Naive thymus-derived CD4-positive, alpha-beta T cell (primary cell): ENCODE data around the gene TMCO6. TPM values are rescaled to one million over a fixed set of nuclear protein-coding genes. Genes with fewer than 3 reads are reported as not detected.

Source experiments
- ATAC-seq: fragments of 150-1000 bp; cut with Tn5 transposase; 2 replicates; pipeline ENCODE4 v1.10.0; 2021; ENCODE audit warnings: mild to moderate bottlenecking, moderate library complexity
- CTCF ChIA-PET: fragments of 350-600 bp; sonication (Branson Sonifier 250); formaldehyde crosslinking; loops from one replicate; lab custom pipeline; 2021; ENCODE audit warnings: antibody characterized with exemption; lab: Charles Lee
- POLR2A ChIA-PET: fragments of 350-600 bp; sonication (Branson Sonifier 250); formaldehyde crosslinking; loops from one replicate; lab custom pipeline; 2021; ENCODE audit warnings: antibody characterized with exemption, inconsistent platforms; lab: Charles Lee
- DNase-seq, 9 donors: peaks; one replicate each; pipeline versions ENCODE4 v3.0.0 to v3.0.0-alpha.2; 2020 to 2022; ENCODE audit warnings: mixed read lengths in 1 of 9
- H3K27ac ChIP-seq: one replicate; pipeline ENCODE4 v1.7.0; 2013; ENCODE audit warnings: mild to moderate bottlenecking, low read depth, low read length, moderate library complexity
- H3K27me3 ChIP-seq, 2 donors: one replicate each; pipeline ENCODE4 v1.7.0; 2013; ENCODE audit warnings: low read length in 2 of 2, mild to moderate bottlenecking in 2 of 2, moderate library complexity in 2 of 2; ENCODE audit not compliant: control insufficient read depth in 2 of 2, insufficient read depth in 2 of 2
- H3K36me3 ChIP-seq, 3 experiments: 1 replicate in 2 of 3; 2 replicates in 1 of 3; pipeline ENCODE4 v1.7.0; 2013; ENCODE audit warnings: low read length in 3 of 3, mild to moderate bottlenecking in 3 of 3, moderate library complexity in 1 of 3; ENCODE audit not compliant: insufficient read depth in 3 of 3, control insufficient read depth in 2 of 3
- H3K4me1 ChIP-seq, 2 donors: one replicate each; pipeline ENCODE4 v1.7.0; 2013; ENCODE audit warnings: low read length in 2 of 2, mild to moderate bottlenecking in 2 of 2, moderate library complexity in 1 of 2; ENCODE audit not compliant: control insufficient read depth in 2 of 2, insufficient read depth in 2 of 2
- H3K4me3 ChIP-seq: 2 replicates; pipeline ENCODE4 v1.7.0; 2013; ENCODE audit warnings: mild to moderate bottlenecking, low read length
- H3K9me3 ChIP-seq, 3 experiments: 1 replicate in 2 of 3; 2 replicates in 1 of 3; pipeline ENCODE4 v1.7.0; 2013; ENCODE audit warnings: low read length in 3 of 3; ENCODE audit not compliant: control insufficient read depth in 2 of 3
- H3K27ac Mint-ChIP-seq, 9 donors: one replicate each; pipeline ENCODE4 v1.8.0; 2020 to 2022; ENCODE audit warnings: mixed read lengths in 9 of 9, mild to moderate bottlenecking in 8 of 9, moderate library complexity in 5 of 9, inconsistent platforms in 2 of 9
- H3K27me3 Mint-ChIP-seq, 5 donors: one replicate each; pipeline ENCODE4 v1.8.0; 2021 to 2022; ENCODE audit warnings: mixed read lengths in 5 of 5, mild to moderate bottlenecking in 1 of 5
- H3K36me3 Mint-ChIP-seq, 5 donors: one replicate each; pipeline ENCODE4 v1.8.0; 2020 to 2022; ENCODE audit warnings: mixed read lengths in 5 of 5, mild to moderate bottlenecking in 3 of 5, inconsistent platforms in 1 of 5
- H3K4me1 Mint-ChIP-seq, 7 donors: one replicate each; pipeline ENCODE4 v1.8.0; 2020 to 2022; ENCODE audit warnings: mixed read lengths in 7 of 7, mild to moderate bottlenecking in 3 of 7, inconsistent platforms in 1 of 7
- H3K4me3 Mint-ChIP-seq, 10 donors: one replicate each; pipeline ENCODE4 v1.8.0; 2020 to 2022; ENCODE audit warnings: mild to moderate bottlenecking in 10 of 10, mixed read lengths in 10 of 10, moderate library complexity in 6 of 10, inconsistent platforms in 2 of 10
- H3K9me3 Mint-ChIP-seq, 11 donors: one replicate each; pipeline ENCODE4 v1.8.0; 2020 to 2022; ENCODE audit warnings: mixed read lengths in 11 of 11, mild to moderate bottlenecking in 4 of 11, inconsistent platforms in 1 of 11, moderate library complexity in 1 of 11
- intact Hi-C, 2 donors: fragments of 100-400 bp; cut with micrococcal nuclease; formaldehyde crosslinking; loops; one replicate each; pipeline ENCODE4 v1.15.1; 2023
- microRNA-seq: library from miRNA; unstranded; fragments of <30 nt; microRNA quantifications from one replicate; pipeline ENCODE4 v1.2.0, GENCODE V29; 2022; ENCODE audit warnings: borderline microRNAs expressed
- polyA plus RNA-seq, 2 donors: library from polyadenylated mRNA; unstranded; fragments of 300-500 nt; fragmentation: Illumina TruSeq; gene quantifications; one replicate each; pipeline ENCODE4 v1.2.3, GENCODE V29; 2021
- total RNA-seq, 6 experiments: library from RNA in 5 of 6; stranded (reverse) in 5 of 6; gene quantifications; 1 replicate in 5 of 6; 2 replicates in 1 of 6; pipeline ENCODE4 v1.2.3 and lab custom pipeline; 2021 to 2026

TMCO6 gene
- total and polyA plus RNA-seq, 7 experiments from 2014 or later: 17.1 to 55.3 (median 24.6) TPM

DNA sequence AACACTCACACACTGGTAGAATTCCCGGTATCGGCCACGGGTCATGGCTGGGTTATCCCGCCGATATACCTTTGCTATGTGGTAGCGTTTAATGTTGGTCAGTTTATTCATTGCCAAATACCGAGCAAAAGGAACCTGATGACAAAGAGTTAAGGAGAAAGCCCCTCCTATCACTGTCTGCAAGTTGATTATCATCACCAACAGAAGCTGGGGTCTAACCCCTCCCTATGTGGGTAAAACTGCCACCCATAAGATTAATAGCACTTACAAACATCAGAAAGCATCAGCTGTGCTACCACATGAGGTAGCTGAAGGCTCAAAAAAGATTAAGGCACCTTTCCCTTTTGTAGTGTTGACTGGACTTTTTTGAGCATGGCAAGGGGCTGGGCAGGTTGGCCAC lies 39.7 kb downstream of the TMCO6 start:
- Mint-ChIP-seq H3K4me3 (no peak overlapping the region), H3K36me3 (peaks cover 7 to 62% (median 27%) of the 10 kb centered on the region in 5 donors), H3K27me3 (no peaks in the 10 kb centered on the region), H3K4me1 (peaks cover 0 to 8% (median 0%) of the 10 kb centered on the region in 7 donors), H3K9me3 (no peaks in the 10 kb centered on the region), H3K27ac (peak overlapping the region in 2 of 9 donors; percentile 34 to 43)
- H3K9me3 ChIP-seq: no peaks in the 10 kb centered on the region
- no peak for DNase-seq
- intact Hi-C loops: no loop called here
- peaks cover 21 to 80% (median 25%) of the 10 kb centered on the region in 3 experiments for H3K36me3 ChIP-seq
- ATAC-seq: no peak
- no peak overlapping the region for H3K4me3 ChIP-seq
- no peaks in the 10 kb centered on the region for H3K4me1 ChIP-seq
- H3K27ac ChIP-seq: no peak overlapping the region
- H3K27me3 ChIP-seq: no peaks in the 10 kb centered on the region
- CTCF ChIA-PET: interaction anchor here (0.6 kb wide), 1 partner anchor 41 kb away, joined by 3 read pairs; no protein-coding TSS in a partner anchor
- POLR2A ChIA-PET: interaction anchor here (1.2 kb wide), 1 partner anchor 24 kb away, joined by 3 read pairs; no protein-coding TSS in a partner anchor

DNA sequence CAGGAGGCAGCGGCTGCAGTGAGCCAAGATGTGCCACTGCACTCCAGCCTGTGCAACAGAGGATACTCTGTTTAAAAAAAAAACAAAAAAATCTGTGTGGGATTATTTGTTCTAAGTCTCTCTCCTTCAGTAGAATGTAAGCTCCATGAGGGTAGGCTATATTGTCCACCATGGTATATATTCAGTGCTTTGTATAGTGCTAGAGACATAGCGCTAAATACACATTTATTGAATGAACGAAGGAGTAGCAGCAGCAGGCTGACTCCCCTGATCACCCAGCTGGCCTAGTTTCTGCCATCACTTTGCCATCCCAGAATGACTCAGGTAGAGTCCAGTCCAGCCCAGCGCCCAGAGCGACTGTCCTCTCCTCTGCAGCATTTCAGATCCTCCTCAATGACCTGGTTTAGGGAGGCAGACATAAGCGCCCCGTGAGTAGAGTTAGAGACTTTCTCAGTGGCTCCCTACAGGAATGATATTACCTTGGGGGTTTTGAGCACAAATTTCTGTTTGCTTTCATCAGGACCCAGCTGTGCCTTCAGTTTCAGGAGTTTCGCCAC lies 51.2 kb downstream of the TMCO6 start:
- H3K27me3 Mint-ChIP-seq: no peaks in the 10 kb centered on the region
- no peaks in the 10 kb centered on the region for H3K9me3 ChIP-seq
- POLR2A ChIA-PET: interaction anchor here (0.6 to 3.7 kb wide), 24 partner anchors 8 to 1519 kb away, joined by 3 to 31 read pairs (median 4); partner anchors contain the start of genes ANKHD1, APBB3, DND1 and EIF4EBP3
- CTCF ChIA-PET: interaction anchor here (1.0 to 1.5 kb wide), 4 partner anchors 12 to 140 kb away, joined by 3 to 7 read pairs (median 3); no protein-coding TSS in a partner anchor
- H3K9me3 Mint-ChIP-seq: no peaks in the 10 kb centered on the region
- DNase-seq: no peak
- no peaks in the 10 kb centered on the region for H3K27me3 ChIP-seq
- peaks cover 5 to 30% (median 8%) of the 10 kb centered on the region in 3 experiments for H3K36me3 ChIP-seq
- ATAC-seq: no peak
- peaks cover 16 to 22% of the 10 kb centered on the region in 2 donors for H3K4me1 ChIP-seq
- intact Hi-C loops: loop anchor here in 1 of 2 donors (2.0 to 5.0 kb wide), 2 partner anchors 52 to 513 kb away; partner anchors contain the start of genes CYSTM1 and TMCO6
- peaks cover 0 to 17% (median 2%) of the 10 kb centered on the region in 5 donors for H3K36me3 Mint-ChIP-seq
- peak overlapping the region; percentile 91 to 99 (median 98) for H3K27ac Mint-ChIP-seq
- peaks cover 29 to 60% (median 53%) of the 10 kb centered on the region in 7 donors for H3K4me1 Mint-ChIP-seq
- peak overlapping the region; percentile 91 for H3K4me3 ChIP-seq
- peak overlapping the region; percentile 92 to 100 (median 99) for H3K4me3 Mint-ChIP-seq
- H3K27ac ChIP-seq: peak overlapping the region; percentile 89

DNA sequence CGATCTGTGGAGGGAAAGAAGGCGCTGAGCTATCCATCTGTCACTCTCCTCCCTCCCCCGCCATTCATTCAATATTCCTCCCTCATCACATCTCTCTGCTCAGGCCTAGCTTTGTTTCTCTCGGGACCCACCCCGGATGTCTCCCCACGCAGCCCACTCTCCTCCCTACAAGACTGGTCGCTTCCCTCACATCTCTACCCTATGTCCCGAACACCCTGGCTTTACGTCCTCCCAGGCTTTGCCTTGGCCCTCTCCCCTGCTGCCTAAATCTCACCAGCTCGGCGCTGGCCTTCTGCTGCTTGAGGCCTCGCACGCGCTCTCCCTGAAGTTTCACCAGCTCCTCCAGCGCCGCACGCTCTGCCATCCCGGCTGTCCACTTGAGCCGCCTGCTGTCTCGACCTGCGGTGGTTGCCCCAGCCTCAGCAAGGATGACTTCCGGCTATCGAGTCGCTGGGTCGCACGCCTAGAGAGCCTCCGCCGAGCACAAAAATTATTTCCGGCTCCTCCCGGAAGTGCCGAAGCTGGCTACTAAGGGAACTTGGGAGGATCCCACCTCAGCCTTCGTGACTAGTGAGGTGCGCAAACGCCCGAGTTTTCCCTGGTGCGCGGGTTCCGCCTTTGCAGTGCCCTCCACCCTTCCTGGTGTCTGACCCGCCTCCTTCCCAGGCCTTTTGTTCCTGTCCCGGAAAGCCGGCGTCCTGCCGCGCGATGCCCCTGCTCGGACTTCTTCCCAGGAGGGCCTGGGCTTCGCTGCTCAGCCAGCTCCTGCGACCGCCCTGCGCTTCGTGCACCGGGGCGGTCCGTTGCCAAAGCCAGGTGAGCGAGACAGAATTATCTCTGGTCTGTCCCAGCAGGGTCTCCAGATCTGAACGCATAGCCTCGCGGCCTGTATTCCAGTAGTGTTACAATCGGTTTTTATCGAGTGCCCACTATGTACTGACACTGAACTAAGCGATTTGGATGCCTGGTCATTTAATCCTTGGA lies 52.0 kb downstream of the TMCO6 start, which contains the start of the genes HARS1 and HARS2:
Gene HARS1 (minus strand): TSS at position 430 of the 984 bp plus-strand sequence. CDS start 66 bp downstream, at position 364.
Gene HARS2 (plus strand): TSS at position 515 of the 984 bp plus-strand sequence. CDS start 194 bp downstream, at position 709.
- ChIA-PET POLR2A (interaction anchor here (0.5 to 3.7 kb wide), 24 partner anchors 8 to 1814 kb away, joined by 3 to 31 read pairs (median 4); partner anchors contain the start of genes ANKHD1, APBB3, DND1 and EIF4EBP3), CTCF (interaction anchor here (0.7 to 1.5 kb wide), 5 partner anchors 11 to 928 kb away, joined by 3 to 7 read pairs (median 3); partner anchors contain the start of gene DIAPH1)

DNA sequence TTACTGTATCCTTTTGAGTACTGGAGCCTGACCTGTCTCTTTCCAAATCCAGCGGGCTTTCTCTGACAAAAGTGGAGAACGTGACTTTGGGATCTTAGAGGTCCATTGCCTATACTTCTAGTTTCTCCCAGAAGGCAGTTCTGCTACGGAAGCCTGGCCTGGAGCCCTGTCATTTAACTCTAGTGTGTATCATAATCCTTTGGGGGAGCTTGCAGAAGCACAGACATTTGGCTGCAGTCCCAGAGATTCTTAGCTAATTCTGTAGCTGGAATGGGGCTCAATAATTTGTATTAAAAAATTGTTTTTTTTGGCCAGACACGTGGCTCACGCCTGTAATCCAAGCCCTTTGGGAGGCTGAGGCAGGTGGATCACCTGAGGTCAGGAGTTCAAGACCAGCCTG lies 55.0 kb downstream of the TMCO6 start:
- Mint-ChIP-seq H3K36me3 (peaks cover 20 to 50% (median 25%) of the 10 kb centered on the region in 5 donors), H3K27me3 (no peaks in the 10 kb centered on the region), H3K4me3 (no peak overlapping the region), H3K9me3 (no peaks in the 10 kb centered on the region), H3K4me1 (peaks cover 19 to 50% (median 45%) of the 10 kb centered on the region in 7 donors), H3K27ac (peak overlapping the region in 1 of 9 donors; percentile 71)
- ATAC-seq: no peak
- Histone ChIP-seq H3K4me1 (peaks cover 16 to 17% of the 10 kb centered on the region in 2 donors), H3K9me3 (no peaks in the 10 kb centered on the region), H3K36me3 (peaks cover 21 to 61% (median 24%) of the 10 kb centered on the region in 3 experiments), H3K4me3 (no peak overlapping the region), H3K27me3 (no peaks in the 10 kb centered on the region), H3K27ac (no peak overlapping the region)
- CTCF ChIA-PET: no interaction called here
- intact Hi-C loops: loop anchor here in 1 of 2 donors (5.0 kb wide), 1 partner anchor 517 kb away; the partner anchor contains the start of gene CYSTM1
- DNase-seq: no peak
- POLR2A ChIA-PET: interaction anchor here (0.5 to 1.4 kb wide), 4 partner anchors 14 to 62 kb away, joined by 3 to 4 read pairs (median 4); partner anchors contain the start of gene WDR55

More for the DNA sequence above, 52.0 kb downstream of the TMCO6 start, which contains the start of the genes HARS1 and HARS2:
- H3K27me3 ChIP-seq: no peaks in the 10 kb centered on the region
- Mint-ChIP-seq H3K4me3 (peak within 1 kb of the TSS; percentile 92 to 100 (median 99)), H3K27ac (peak within 1 kb of the TSS; percentile 91 to 99 (median 98)), H3K36me3 (peaks cover 1 to 25% (median 9%) of the 10 kb centered on the region in 5 donors), H3K27me3 (no peaks in the 10 kb centered on the region), H3K9me3 (no peaks in the 10 kb centered on the region), H3K4me1 (peaks cover 29 to 60% (median 53%) of the 10 kb centered on the region in 7 donors)
- no peaks in the 10 kb centered on the region for H3K9me3 ChIP-seq
- intact Hi-C loops: loop anchor here (1.0 to 5.0 kb wide), 9 partner anchors 9 to 514 kb away; partner anchors contain the start of genes APBB3 (in 2 of the 2), IK (in 2 of the 2), NDUFA2 (in 2 of the 2) and SLC35A4 (in 2 of the 2)
- H3K27ac ChIP-seq: peak within 1 kb of the TSS; percentile 89
- peak within 1 kb of the TSS; percentile 91 for H3K4me3 ChIP-seq
- DNase-seq (peak; percentile 55 to 83 (median 71)), ATAC-seq (peak; percentile 97)
- peaks cover 8 to 37% (median 11%) of the 10 kb centered on the region in 3 experiments for H3K36me3 ChIP-seq
- peaks cover 16 to 22% of the 10 kb centered on the region in 2 donors for H3K4me1 ChIP-seq

Small RNAs within 50 kb of the gene (microRNA-seq; reads per million reads assigned to microRNA genes)
- not detected for gene MIR3655

Other genes with a start within 250 kb of the TMCO6 start
- gene ANKHD1, start 237.6 kb upstream of the TMCO6 start, total RNA-seq: 100 to 1,000 TPM; 145 to 240 (median 217) TPM
- 10 to 100 TPM; 63.1 to 87.1 TPM for gene ANKHD1, start 237.6 kb upstream of the TMCO6 start, polyA plus RNA-seq
- 10 to 100 TPM; 12.5 to 19.5 (median 16.2) TPM for gene EIF4EBP3, start 91.8 kb upstream of the TMCO6 start, total RNA-seq
- gene EIF4EBP3, start 91.8 kb upstream of the TMCO6 start, polyA plus RNA-seq: 10 to 100 TPM; 61.7 to 80.8 TPM
- 10 to 100 TPM; 23.8 to 45.5 (median 34.0) TPM for gene SRA1, start 82.0 kb upstream of the TMCO6 start, total RNA-seq
- gene SRA1, start 82.0 kb upstream of the TMCO6 start, polyA plus RNA-seq: 10 to 100 TPM; 31.1 to 34.4 TPM
- 10 to 100 TPM; 37.9 to 77.8 (median 72.4) TPM for gene APBB3, start 74.9 kb upstream of the TMCO6 start, total RNA-seq
- gene APBB3, start 74.9 kb upstream of the TMCO6 start, polyA plus RNA-seq: 1 to 10 TPM; 6.3 to 6.8 TPM
- 10 to 100 TPM; 40.4 to 90.1 (median 52.4) TPM for gene SLC35A4, start 74.6 kb upstream of the TMCO6 start, total RNA-seq
- 100 to 1,000 TPM; 112 to 142 TPM for gene SLC35A4, start 74.6 kb upstream of the TMCO6 start, polyA plus RNA-seq
- gene CD14, start 6.3 kb upstream of the TMCO6 start, total RNA-seq: 100 to 1,000 TPM in 1 of 5 experiments, 10 to 100 TPM in 2, 1 to 10 TPM in 1, under 1 TPM in 1; 0.56 to 198 (median 10.1) TPM
- gene CD14, start 6.3 kb upstream of the TMCO6 start, polyA plus RNA-seq: 1 to 10 TPM; 2.5 to 2.9 TPM
- 10 to 100 TPM; 33.2 to 68.7 (median 43.5) TPM for gene NDUFA2, start 8.2 kb downstream of the TMCO6 start, total RNA-seq
- 100 to 1,000 TPM; 147 to 149 TPM for gene NDUFA2, start 8.2 kb downstream of the TMCO6 start, polyA plus RNA-seq
- 100 to 1,000 TPM; 118 to 186 (median 179) TPM for gene IK, start 8.4 kb downstream of the TMCO6 start, total RNA-seq
- 100 to 1,000 TPM; 192 to 207 TPM for gene IK, start 8.4 kb downstream of the TMCO6 start, polyA plus RNA-seq
- gene WDR55, start 25.5 kb downstream of the TMCO6 start, total RNA-seq: 10 to 100 TPM; 28.5 to 47.6 (median 37.8) TPM
- 10 to 100 TPM; 10.5 to 20.9 TPM for gene WDR55, start 25.5 kb downstream of the TMCO6 start, polyA plus RNA-seq
- gene DND1, start 34.1 kb downstream of the TMCO6 start, total RNA-seq: 1 to 10 TPM; 2.1 to 5.0 (median 3.3) TPM
- gene DND1, start 34.1 kb downstream of the TMCO6 start, polyA plus RNA-seq: under 1 TPM in 1 of 2 donors, not detected in 1; 0.15 TPM
- gene HARS1, start 51.9 kb downstream of the TMCO6 start, total RNA-seq: 10 to 100 TPM; 48.7 to 85.7 (median 68.5) TPM
- gene HARS1, start 51.9 kb downstream of the TMCO6 start, polyA plus RNA-seq: 10 to 100 TPM; 62.2 to 68.8 TPM
- 10 to 100 TPM; 25.4 to 59.6 (median 38.8) TPM for gene HARS2, start 52.0 kb downstream of the TMCO6 start, total RNA-seq
- gene HARS2, start 52.0 kb downstream of the TMCO6 start, polyA plus RNA-seq: 10 to 100 TPM; 23.5 to 30.7 TPM
- 10 to 100 TPM; 37.7 to 63.0 (median 55.1) TPM for gene ZMAT2, start 61.0 kb downstream of the TMCO6 start, total RNA-seq
- gene ZMAT2, start 61.0 kb downstream of the TMCO6 start, polyA plus RNA-seq: 10 to 100 TPM; 75.1 to 76.4 TPM
- not detected for gene PCDHA1, start 146.7 kb downstream of the TMCO6 start, total RNA-seq
- not detected for gene PCDHA1, start 146.7 kb downstream of the TMCO6 start, polyA plus RNA-seq
- not detected for gene PCDHA2, start 155.4 kb downstream of the TMCO6 start, total RNA-seq
- gene PCDHA2, start 155.4 kb downstream of the TMCO6 start, polyA plus RNA-seq: not detected
- not detected for gene PCDHA3, start 161.6 kb downstream of the TMCO6 start, total RNA-seq
- gene PCDHA3, start 161.6 kb downstream of the TMCO6 start, polyA plus RNA-seq: not detected
- not detected for gene PCDHA4, start 167.6 kb downstream of the TMCO6 start, total RNA-seq
- not detected for gene PCDHA4, start 167.6 kb downstream of the TMCO6 start, polyA plus RNA-seq
- not detected for gene PCDHA5, start 182.2 kb downstream of the TMCO6 start, total RNA-seq
- not detected for gene PCDHA5, start 182.2 kb downstream of the TMCO6 start, polyA plus RNA-seq
- gene PCDHA6, start 188.5 kb downstream of the TMCO6 start, total RNA-seq: not detected
- gene PCDHA6, start 188.5 kb downstream of the TMCO6 start, polyA plus RNA-seq: not detected
- gene PCDHA7, start 194.8 kb downstream of the TMCO6 start, total RNA-seq: not detected
- gene PCDHA7, start 194.8 kb downstream of the TMCO6 start, polyA plus RNA-seq: not detected
- gene PCDHA8, start 201.7 kb downstream of the TMCO6 start, total RNA-seq: not detected
- gene PCDHA8, start 201.7 kb downstream of the TMCO6 start, polyA plus RNA-seq: not detected
- gene PCDHA9, start 208.9 kb downstream of the TMCO6 start, total RNA-seq: not detected
- not detected for gene PCDHA9, start 208.9 kb downstream of the TMCO6 start, polyA plus RNA-seq
- not detected for gene PCDHA10, start 216.4 kb downstream of the TMCO6 start, total RNA-seq
- gene PCDHA10, start 216.4 kb downstream of the TMCO6 start, polyA plus RNA-seq: not detected
- not detected for gene PCDHA11, start 229.5 kb downstream of the TMCO6 start, total RNA-seq
- not detected for gene PCDHA11, start 229.5 kb downstream of the TMCO6 start, polyA plus RNA-seq
- gene PCDHA12, start 235.9 kb downstream of the TMCO6 start, total RNA-seq: not detected
- not detected for gene PCDHA12, start 235.9 kb downstream of the TMCO6 start, polyA plus RNA-seq
- gene PCDHA13, start 242.7 kb downstream of the TMCO6 start, total RNA-seq: not detected
- gene PCDHA13, start 242.7 kb downstream of the TMCO6 start, polyA plus RNA-seq: not detected